Activated CD8-positive, alpha-beta memory T cell treated with anti-CD3 and anti-CD28 coated beads, Interleukin-2, amount 50 U/mL, for 24 hours (primary cell): ENCODE measurements around the gene FERMT2.

ENCODE experiments used
- DNase-seq: peaks from one replicate; pipeline ENCODE4 v3.0.0-alpha.2; 2020; ENCODE audit errors: extremely low read depth

Gene FERMT2

GRCh38 chr14:52862632-52863333, 88.1 kb downstream of the FERMT2 start:
- DNase-seq = no peak

DNA sequence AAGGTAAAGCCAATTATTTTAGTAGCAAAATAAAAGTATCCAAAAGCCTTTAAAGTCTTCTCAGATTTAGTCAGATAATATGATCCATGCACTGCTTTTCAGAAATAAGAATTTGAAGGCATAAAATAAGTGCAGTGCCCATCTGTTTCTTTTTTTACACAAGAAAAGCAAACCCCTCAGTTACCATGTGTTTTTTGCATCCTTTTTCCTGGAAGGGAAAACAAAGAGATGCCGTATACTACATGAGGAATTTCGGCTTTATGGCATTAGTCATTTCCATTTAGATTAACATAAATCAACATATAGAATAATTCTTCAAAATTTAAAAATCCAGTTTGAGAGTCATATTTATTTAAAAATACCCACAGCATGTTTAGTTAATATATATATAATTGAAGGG, 89.4 kb downstream of the FERMT2 start:
- no peak for DNase-seq

DNA sequence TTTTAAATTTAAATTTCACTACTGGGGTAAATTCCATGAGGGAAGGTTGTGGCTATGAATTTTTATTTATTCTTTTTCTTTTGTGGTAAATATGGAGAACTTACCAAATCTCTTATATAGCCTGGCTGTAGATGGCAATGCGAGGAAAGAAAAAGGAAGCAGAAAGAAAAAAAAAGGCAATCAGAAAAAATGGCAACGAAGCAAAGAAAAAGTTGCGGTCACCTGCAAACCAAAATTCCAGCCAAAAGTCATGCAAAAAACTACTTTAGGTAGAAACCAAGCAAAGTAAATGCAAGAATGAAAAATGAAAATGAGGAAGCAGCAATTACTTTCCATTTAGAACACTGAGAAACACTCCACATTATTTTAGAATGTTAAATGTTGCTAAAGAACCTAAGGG, 89.9 kb downstream of the FERMT2 start:
- no peak for DNase-seq

GRCh38 chr14:52860209-52860608, 90.6 kb downstream of the FERMT2 start:
- no peak for DNase-seq

DNA sequence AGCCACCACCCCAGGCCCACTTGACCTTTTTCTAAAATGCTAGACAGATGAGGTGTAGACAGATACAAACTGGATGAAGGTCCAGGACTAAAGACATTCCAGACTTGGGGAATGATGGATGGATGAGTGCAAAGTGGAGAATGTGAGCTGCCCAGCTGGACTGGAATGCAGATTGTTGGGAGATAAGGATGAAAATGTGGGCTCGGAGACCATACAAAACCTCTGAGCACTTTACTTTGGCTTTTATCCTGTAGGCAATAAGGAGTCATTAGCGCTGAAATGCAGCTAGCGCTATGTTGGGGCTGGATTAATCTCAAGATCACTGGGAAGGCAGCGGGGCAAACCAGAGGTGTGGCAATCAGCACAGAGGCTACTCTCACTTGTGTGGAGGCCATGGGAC, 94.7 kb downstream of the FERMT2 start:
- DNase-seq = no peak

DNA sequence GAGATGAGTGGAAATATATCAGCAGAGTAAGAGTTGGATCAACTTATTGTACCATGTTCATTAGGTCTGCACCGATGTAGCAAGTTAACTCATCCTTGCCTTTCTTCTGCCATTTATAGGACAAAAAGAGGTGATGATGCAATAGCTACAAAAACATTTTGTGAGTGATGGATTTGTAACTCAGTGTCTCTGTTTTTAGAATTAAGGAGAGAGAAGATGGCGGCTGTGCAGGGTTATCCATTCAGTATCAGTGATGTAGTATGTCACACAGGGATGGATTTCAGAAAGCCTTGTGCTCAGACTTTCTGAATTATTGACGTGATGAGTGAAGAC, 97.4 kb downstream of the FERMT2 start:
- no peak for DNase-seq

- DNase-seq = no peak
Observed at GRCh38 chr14:52852810-52853521, 97.9 kb downstream of the FERMT2 start.

DNA sequence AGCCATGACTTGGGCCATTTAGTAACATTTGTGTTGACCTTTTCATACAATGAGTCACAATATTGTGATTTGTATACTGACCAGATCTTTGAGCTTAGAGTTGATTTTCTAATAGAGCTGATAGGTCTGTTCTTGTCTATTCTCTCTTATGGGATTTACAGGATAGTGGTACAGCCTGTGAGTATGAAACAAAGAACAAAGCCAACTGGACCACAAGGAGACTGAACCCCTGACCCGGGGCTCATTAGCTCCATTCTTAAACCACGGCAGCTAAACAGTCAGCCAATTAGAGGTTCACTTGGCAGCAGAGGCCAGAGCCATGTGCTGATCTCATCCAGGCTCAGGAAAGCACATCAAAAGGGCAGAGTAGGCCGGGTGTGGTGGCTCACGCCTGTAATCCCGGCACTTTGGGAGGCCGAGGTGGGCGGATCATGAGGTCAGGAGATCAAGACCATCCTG, 100.4 kb downstream of the FERMT2 start:
- no peak for DNase-seq

DNA sequence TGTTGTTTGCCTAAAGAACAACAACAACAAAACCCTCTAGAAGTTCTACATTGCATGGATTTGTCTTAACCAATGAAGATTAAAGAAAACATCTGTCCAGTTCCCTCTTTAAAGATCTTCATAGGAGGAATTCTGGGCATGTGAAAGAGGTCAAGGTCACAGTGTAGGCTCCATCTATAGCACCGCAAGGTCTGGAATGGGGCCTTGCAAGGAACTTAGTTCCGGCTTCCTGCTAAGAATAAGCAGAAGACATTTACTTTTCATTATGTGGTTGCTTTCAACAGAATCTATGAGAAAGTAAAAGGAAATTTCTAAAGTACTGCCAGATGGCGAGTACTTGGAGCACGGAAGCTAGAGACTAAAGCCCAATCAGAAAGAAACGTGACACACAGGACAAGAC, 102.2 kb downstream of the FERMT2 start:
- no peak for DNase-seq

DNA sequence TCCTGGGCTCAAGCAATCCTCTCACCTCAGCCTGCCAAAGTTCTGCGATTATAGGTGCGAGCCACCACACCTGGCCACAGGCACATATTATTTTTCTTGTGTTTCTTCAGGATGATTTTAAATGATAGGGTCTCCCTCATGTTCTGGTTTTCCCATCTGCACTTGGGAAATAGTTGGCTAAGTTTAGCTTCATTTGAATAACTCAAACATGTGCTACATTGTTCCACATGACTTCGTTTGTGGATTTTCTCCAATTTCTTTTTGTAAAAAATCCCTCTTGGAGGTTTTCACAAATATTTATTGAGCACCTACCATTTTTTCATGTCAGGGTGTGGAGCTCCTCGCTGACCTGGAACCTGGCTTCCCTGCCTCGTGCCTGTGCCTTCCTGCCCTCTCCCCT, 104.3 kb downstream of the FERMT2 start:
- DNase-seq = no peak

DNA sequence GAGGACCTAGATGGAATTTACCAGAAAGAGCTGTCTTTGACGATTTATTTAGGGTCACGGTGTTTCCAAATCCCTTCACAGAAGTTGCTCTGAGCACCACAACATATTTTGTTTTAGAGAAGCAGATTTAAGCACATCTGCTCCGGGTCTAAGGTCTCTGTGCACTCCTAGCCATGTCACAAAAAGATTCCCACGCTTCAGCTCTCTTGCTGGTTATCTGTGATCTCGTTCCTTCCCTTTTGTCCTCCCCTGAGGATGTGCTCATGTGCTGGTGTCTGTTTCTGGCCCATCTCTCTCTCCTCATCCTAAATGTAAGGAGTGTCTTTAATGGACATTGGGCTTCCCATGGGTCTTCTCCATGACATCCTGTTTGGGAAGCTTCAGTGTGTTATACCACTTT, 105.8 kb downstream of the FERMT2 start:
- DNase-seq = no peak

DNA sequence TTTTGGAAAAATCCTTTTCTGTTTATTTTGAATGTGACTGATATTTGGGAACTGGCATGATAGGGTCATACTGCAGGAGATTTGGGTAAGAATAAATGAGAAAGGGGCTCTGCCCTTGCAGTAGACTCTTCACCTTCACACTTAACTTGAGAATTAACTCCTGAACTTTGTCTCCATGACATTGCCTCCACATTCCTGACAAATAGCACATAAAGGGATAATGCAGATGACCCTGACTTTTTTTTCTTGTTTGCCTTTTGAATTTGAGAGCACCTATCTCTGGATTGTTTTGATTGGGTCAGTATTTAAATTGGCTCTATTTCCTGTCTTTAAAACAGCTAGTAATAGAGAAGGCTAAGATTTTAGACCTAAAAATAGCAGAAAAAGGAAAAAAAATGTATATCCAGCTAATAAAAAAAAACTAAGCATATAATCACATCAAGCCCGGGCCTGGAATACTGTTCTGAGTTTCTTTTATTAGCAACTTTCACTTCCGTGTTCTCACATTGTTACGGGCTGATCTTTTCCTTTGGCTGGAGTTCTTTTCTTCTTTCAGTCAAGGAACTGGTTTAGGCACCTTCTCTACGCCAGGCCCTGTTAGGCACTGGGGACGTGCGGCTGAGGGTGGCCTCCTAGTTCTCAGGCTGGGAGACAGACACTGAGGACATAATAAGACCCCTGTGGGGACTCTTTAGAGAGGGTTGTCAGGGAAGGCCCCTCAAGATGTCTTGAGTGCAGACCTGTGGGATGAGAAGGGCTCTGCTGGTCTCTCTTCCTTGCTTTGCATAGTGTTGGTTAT, 106.4 kb downstream of the FERMT2 start:
- DNase-seq = no peak

DNA sequence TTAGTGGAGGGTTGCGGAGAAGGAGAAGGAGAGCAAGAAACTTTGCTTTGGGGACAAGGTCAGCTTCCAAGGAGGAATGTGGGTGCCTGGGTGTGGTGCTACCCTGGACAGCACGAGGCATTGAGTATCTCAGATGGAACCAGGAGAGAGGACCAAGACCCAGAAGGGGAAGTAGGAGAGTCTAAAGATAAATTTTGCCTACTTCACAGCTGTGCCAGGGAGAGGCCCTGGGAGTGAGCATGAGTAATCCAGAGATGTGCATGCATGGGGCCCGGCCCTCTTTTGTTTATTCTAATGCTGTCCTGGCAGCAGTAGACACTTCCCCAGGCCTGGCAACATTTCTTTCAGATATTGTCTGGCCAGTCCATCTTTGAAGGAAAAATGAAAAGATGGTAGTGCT, 110.0 kb downstream of the FERMT2 start:
- no peak for DNase-seq

DNA sequence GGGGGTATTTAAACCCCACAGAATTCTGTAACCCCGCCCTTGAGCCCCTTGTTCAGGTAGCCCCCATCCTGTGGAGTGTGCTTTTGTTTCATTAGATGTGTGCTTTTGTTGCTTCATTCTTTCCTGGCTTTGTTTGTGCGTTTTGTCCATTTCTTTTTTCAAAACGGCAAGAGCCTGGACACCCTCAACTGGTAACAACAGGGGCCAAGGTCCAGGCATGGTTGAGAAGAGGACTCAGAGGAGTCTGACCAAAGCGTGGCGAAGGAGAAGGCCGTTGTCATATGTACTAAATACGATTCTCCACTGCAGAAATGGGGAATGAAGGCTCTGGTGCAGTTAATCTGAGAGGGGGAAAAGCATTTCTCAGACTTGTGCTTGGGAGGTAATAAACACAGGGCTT, 113.4 kb downstream of the FERMT2 start:
- DNase-seq = no peak

- DNase-seq = no peak
Observed at GRCh38 chr14:52836063-52836462, 114.8 kb downstream of the FERMT2 start.

GRCh38 chr14:52835122-52835903, 115.5 kb downstream of the FERMT2 start:
- no peak for DNase-seq

GRCh38 chr14:52834440-52834842, 116.4 kb downstream of the FERMT2 start:
- DNase-seq = no peak

- DNase-seq = no peak
Observed at GRCh38 chr14:52833891-52834290, 117.0 kb downstream of the FERMT2 start.

DNA sequence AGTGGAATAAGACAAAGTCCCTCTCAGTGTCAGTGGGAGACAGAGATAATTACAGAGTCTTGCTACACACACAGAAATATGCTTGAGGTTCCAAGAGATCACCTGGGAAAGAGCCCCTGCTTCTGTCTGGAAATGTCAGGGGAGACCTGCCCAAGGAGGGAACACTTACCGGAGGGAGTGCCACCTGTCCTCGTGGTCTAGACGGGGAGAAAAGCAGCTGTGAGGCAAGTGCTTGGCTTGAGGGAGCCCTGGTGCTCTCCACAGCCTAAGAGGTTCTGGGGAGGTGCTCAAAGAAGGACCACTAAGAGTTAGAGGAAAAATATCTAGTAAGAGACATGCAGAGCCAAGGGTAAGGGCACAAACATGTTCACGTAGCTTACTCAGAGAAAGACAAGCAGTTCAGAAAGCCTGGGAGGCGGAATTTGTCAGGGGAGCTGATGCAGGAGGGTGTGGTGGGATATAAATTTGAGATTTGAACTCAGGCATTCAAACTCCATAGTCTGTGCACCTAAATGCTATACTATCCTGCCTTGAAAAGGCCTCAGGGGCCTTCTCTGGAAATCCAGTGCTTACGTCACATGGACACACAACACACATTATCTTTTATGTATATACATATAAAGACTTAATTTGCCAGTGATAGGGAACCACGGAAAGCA, 121.2 kb downstream of the FERMT2 start:
- no peak for DNase-seq

GRCh38 chr14:52827426-52827825, 123.4 kb downstream of the FERMT2 start:
- no peak for DNase-seq

GRCh38 chr14:52825085-52825484, 125.8 kb downstream of the FERMT2 start:
- no peak for DNase-seq

DNA sequence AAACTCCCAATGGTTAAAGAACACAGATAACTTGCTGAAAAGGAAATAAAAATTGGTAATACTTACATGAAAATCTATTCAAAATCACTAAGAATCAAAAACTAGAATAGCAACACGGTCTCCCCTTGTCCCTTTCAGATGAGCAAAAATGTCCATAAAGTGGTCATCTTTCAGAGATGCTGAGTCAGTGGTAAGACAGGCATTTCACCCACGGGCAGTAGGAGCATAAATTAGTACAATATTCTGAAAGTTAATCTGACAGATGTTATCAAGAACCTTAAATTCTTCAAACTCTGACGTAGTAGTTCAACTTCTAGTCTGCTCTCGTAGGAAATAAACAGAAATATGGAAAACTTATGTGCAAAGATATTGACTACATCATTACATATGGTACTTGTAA, 126.4 kb downstream of the FERMT2 start:
- no peak for DNase-seq
